Spinal cord (tissue), 10 donors: Measurements from ENCODE around the gene SKP2. TPM values are rescaled to one million over a fixed set of nuclear protein-coding genes. Genes with fewer than 3 reads are reported as not detected.
A peak's percentile ranks its signal among the peaks of the same experiment; 100 is the strongest.

Experiments used
- DNase-seq, 6 donors: peaks; one replicate each; pipeline versions ENCODE4 v3.0.0 to v3.0.0-alpha.2; 2013 to 2015; ENCODE audit warnings: low spot score in 6 of 6, low read depth in 4 of 6
- H3K27ac ChIP-seq: one replicate; pipeline ENCODE4 v1.5.1; 2013; ENCODE audit warnings: low read depth, low read length, control low read depth
- H3K27me3 ChIP-seq: one replicate; pipeline ENCODE4 v1.6.1; 2013; ENCODE audit warnings: low read length; ENCODE audit not compliant: control insufficient read depth, insufficient read depth
- H3K36me3 ChIP-seq: one replicate; pipeline ENCODE4 v1.6.1; 2013; ENCODE audit warnings: low read length; ENCODE audit not compliant: control insufficient read depth, insufficient read depth
- H3K4me1 ChIP-seq: one replicate; pipeline ENCODE4 v1.6.1; 2013; ENCODE audit warnings: low read length; ENCODE audit not compliant: control insufficient read depth, insufficient read depth
- H3K4me3 ChIP-seq: one replicate; pipeline ENCODE4 v1.5.1; 2013; ENCODE audit warnings: low read depth, low read length, control low read depth
- H3K9me3 ChIP-seq: one replicate; pipeline ENCODE4 v1.6.1; 2013; ENCODE audit warnings: low read length; ENCODE audit not compliant: control insufficient read depth, insufficient read depth
- WGBS: methylation state at CpG from one replicate; pipeline ENCODE4 v1.1.5; 2013; ENCODE audit warnings: missing lambda C conversion rate; ENCODE audit not compliant: insufficient coverage; 5-methylcytosine and 5-hydroxymethylcytosine counted together
- polyA plus RNA-seq, 2 donors: library from polyadenylated mRNA; unstranded; fragments of 120-200 nt; gene quantifications; one replicate each; pipeline ENCODE4 v1.2.1, GENCODE V29; 2013; ENCODE audit not compliant: insufficient read length in 2 of 2
- total RNA-seq, 2 donors: library from RNA; depleted of rRNA in 1 of 2; stranded (reverse); fragments of 120-200 nt in 1 of 2; fragments of >200 nt in 1 of 2; gene quantifications; one replicate each; pipeline versions ENCODE4 v1.2.3 to v1.2.4, GENCODE V29; 2013 to 2014
- donor health status: healthy.

The SKP2 gene
- total and polyA plus RNA-seq, 4 donors: 19.7 to 36.0 (median 24.4) TPM

DNA sequence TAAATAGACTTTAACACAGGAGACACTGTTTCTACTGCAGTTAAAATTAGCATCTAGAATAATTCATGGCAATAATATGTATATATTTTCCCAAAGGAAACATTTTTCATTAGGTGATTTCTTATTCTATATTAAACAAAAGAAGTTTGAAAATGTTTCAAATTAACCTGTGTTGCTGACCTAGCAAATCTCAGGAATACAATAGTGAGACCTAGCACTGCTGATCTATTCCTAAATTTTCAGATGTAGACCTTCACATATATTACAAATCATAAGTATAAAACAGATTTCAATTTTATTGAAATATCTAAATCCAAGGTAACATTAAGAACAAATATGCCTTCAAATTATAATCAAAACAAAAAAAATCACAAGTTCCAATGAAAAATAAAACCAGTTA, 15.3 kb upstream of the SKP2 start:
- Histone ChIP-seq H3K36me3 (peaks cover 18% of the 10 kb centered on the region), H3K27ac (no peak overlapping the region), H3K27me3 (no peaks in the 10 kb centered on the region), H3K4me1 (no peaks in the 10 kb centered on the region), H3K9me3 (peaks cover 5% of the 10 kb centered on the region), H3K4me3 (no peak overlapping the region)
- no peak for DNase-seq

DNA sequence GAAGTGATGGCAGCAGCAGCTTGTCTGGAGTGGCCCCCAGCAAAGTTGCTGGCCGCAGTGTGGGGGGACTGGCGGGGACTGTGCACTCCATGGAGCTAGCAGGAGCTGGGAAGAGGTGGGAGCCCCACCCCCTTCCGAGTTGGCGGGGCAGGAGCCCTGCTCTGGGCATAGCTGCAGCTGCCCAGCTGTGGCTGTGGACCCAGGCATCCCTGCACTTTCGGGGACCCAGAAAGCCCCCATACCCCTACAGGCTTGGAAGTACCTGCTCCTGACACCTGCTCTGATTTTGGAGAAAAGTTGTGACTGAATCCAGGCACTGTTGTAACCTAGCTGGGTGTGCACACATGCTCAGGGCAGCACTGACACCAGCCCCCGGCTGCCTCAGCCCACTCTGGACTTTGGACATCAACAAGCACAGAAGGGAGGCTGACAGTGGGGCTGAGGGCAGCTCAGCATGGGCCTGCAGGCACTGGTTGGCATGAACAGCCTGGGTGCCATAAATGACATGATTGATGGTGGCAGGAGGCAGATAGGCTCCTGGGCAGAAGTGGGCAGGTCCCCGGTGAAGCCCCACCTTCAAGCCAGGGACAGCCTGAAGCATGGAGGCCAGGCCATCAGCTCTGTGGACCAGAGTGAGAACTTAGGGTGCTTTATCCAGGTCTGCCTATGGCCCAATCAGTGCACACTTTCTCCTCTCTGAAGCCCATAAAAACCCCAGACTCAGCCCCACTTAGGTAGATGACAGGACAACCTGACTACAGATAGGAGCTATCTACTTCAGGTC, 12.8 kb upstream of the SKP2 start:
- DNase-seq: no peak
- WGBS: 95% methylated on average over 7 of the region's 7 CpGs
- no peak overlapping the region for H3K4me3 ChIP-seq
- H3K36me3 ChIP-seq: peaks cover 18% of the 10 kb centered on the region
- H3K9me3 ChIP-seq: peaks cover 5% of the 10 kb centered on the region
- no peaks in the 10 kb centered on the region for H3K27me3 ChIP-seq
- H3K4me1 ChIP-seq: no peaks in the 10 kb centered on the region
- no peak overlapping the region for H3K27ac ChIP-seq

DNA sequence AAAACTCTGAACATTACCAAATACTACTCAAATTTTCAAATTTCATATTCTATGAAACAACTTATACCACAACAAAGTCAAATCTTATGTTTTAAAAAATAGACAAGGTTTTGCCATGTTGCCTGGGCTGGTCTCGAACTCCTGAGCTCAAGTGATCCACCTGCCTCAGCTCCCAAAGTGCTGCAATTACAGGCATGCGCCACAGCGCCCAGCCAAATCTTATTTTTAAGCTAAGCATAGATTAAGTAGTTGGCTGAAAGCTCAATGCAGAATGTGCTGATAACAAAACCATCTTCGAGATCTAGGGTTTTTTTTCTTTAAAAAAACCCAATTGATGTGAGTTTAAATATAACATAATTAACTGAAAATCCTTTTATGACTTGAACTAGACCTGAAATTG, 6.6 kb upstream of the SKP2 start:
- DNase-seq: no peak
- no peak overlapping the region for H3K4me3 ChIP-seq
- no peaks in the 10 kb centered on the region for H3K9me3 ChIP-seq
- no peak overlapping the region for H3K27ac ChIP-seq
- H3K36me3 ChIP-seq: no peaks in the 10 kb centered on the region
- WGBS: 100% methylated on average over 3 of the region's 4 CpGs
- H3K27me3 ChIP-seq: no peaks in the 10 kb centered on the region
- H3K4me1 ChIP-seq: no peaks in the 10 kb centered on the region

DNA sequence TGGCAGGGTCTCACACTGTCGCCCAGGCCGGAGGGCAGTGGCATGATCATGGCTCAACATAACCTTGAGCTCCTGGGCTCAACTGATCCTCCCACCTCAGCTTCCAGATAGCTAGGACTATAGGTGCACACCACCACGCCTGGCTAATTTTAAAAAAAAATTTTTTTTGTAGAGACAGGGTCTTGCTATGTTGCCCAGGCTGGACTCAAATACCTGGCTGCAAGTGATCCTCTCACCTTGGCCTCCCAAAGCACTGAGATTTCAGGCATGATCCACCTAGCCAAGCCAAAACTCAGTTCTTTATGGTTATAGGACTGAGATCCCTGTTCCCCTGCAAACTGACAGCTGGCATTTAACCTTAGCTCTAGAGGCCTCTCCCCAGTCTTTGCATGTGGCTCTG, 5.5 kb upstream of the SKP2 start:
- Histone ChIP-seq H3K36me3 (no peaks in the 10 kb centered on the region), H3K9me3 (no peaks in the 10 kb centered on the region), H3K27me3 (no peaks in the 10 kb centered on the region), H3K4me1 (no peaks in the 10 kb centered on the region), H3K4me3 (no peak overlapping the region), H3K27ac (no peak overlapping the region)
- DNase-seq: no peak
- 100% methylated on average over 2 of the region's 3 CpGs for WGBS

DNA sequence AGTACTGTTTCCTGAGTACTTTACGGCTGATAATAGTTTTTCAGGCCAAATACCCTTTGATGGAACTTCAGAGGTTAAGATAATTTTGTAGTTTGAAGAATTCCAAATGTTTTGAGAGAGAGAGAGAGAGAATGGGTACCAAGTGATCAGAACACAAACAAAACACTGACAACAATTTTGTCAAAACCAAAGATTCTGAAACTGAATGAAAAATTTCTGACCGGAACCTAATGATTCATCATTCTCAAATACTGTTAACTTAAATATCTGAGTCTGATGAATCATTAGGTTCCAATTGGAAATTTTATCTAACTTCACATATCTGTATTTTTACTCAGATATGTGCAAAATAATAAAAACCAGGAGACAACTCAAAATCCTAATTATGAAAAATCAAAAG, 4.2 kb upstream of the SKP2 start:
- no CpG with 5 or more reads among the region's 2 CpGs for WGBS
- Histone ChIP-seq H3K27me3 (no peaks in the 10 kb centered on the region), H3K4me3 (no peak overlapping the region), H3K27ac (no peak overlapping the region), H3K9me3 (no peaks in the 10 kb centered on the region), H3K4me1 (peaks cover 2% of the 10 kb centered on the region), H3K36me3 (no peaks in the 10 kb centered on the region)
- DNase-seq: no peak

DNA sequence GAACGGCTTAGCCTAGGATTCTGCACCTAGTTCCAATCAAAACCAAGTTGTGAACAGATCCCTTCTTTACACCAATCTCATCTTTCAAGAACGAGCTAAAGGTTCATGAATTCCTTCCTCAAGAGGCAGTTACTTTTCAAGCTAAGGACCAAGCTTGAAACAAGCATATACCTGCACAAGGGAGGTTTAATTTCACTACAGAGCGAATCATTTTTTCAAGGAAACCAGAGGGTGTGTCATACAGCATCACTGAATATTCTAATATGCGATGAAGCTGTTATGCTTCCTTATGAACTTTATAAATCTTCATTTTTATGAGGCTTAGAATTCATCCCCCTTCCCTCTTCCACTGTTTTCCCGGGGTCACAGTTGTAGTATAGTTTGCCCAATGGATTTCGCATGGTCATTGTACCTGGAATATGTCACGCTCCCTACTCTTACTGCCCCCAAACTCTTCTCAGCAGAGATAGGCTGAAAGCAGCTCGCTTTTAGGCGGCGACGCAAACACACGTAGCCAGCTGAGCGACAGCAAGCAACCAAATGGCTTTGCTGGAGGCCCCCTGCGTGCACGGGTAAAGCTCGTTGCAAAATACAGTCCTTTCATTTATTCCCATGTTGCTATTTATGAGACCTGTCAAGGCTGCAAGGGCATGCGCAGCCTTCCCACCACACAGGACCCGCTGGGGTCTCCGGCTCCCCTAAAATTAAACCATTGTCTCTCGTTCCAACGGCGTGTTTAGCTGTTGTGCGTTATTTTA, 1.1 kb upstream of the SKP2 start:
- peak overlapping the region; percentile 76 for H3K27ac ChIP-seq
- peak in 4 of 6 donors; percentile 19 to 85 (median 48) for DNase-seq
- H3K27me3 ChIP-seq: no peaks in the 10 kb centered on the region
- H3K4me1 ChIP-seq: peaks cover 10% of the 10 kb centered on the region
- no peaks in the 10 kb centered on the region for H3K9me3 ChIP-seq
- peak overlapping the region; percentile 72 for H3K4me3 ChIP-seq
- H3K36me3 ChIP-seq: peaks cover 10% of the 10 kb centered on the region
- 6% methylated on average over 14 of the region's 23 CpGs for WGBS

DNA sequence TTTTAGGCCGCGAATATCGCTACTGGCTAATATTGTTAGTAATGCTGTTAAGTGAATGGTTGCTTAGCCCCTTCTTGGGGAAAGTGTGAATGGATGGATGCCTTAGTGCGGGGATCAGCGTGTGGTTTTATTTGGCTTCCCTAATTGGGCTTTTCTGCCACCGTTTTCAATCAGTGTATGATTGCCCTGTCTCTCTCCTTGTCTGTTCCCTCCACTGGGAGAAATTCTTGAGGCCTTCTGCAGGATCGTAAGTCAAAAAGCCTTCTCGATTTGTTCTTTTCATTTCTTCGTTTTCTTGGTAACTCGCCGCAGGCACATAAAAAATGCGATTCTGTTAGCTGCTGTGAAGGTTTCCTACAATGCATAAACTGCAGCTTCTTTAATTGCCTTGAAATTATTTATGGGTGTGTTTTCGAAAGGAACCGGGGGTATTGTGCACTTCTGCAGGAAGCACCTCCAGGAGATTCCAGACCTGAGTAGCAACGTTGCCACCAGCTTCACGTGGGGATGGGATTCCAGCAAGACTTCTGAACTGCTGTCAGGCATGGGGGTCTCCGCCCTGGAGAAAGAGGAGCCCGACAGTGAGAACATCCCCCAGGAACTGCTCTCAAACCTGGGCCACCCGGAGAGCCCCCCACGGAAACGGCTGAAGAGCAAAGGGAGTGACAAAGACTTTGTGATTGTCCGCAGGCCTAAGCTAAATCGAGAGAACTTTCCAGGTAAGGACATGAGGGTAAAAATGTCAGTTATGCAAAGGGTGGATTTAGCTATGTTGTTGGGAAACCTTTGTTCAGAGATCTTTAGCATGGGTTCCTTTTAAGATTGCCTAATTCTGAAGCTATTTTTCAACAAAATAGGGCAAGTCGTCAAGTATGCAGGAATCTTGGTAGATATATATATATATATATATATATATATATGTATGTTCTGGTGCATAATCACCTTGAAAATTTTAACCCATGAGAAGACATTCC, 700 bp downstream of the SKP2 start:
- WGBS: under 1% methylated on average over 21 of the region's 24 CpGs
- Histone ChIP-seq H3K27me3 (no peaks in the 10 kb centered on the region), H3K27ac (peak overlapping the region; percentile 76), H3K9me3 (no peaks in the 10 kb centered on the region), H3K4me1 (peaks cover 10% of the 10 kb centered on the region), H3K36me3 (peaks cover 15% of the 10 kb centered on the region), H3K4me3 (peak overlapping the region; percentile 72)
- DNase-seq: no peak

DNA sequence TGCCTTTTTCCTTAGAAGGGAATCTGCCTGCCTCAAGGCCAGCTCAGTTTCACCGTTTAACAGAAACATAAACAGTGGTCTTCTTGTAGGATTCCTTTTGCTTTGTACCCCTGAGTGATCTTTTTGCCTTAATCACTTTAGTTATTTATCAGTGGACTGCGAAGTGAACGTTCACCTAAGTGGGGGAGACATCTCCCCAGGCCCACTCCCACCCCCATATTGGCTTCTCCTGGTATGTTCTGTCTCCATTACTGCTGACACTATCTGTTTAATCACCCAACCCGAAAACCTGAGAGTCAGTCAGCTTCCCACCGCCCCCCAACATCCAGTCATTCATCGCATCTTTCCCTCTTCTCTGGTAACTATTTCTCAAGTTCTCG, 1.4 kb downstream of the SKP2 start:
- no peak overlapping the region for H3K4me3 ChIP-seq
- peaks cover 10% of the 10 kb centered on the region for H3K4me1 ChIP-seq
- no peak overlapping the region for H3K27ac ChIP-seq
- no peaks in the 10 kb centered on the region for H3K9me3 ChIP-seq
- no peak for DNase-seq
- H3K36me3 ChIP-seq: peaks cover 15% of the 10 kb centered on the region
- WGBS: 76% methylated on average over 6 of the region's 7 CpGs
- no peaks in the 10 kb centered on the region for H3K27me3 ChIP-seq

DNA sequence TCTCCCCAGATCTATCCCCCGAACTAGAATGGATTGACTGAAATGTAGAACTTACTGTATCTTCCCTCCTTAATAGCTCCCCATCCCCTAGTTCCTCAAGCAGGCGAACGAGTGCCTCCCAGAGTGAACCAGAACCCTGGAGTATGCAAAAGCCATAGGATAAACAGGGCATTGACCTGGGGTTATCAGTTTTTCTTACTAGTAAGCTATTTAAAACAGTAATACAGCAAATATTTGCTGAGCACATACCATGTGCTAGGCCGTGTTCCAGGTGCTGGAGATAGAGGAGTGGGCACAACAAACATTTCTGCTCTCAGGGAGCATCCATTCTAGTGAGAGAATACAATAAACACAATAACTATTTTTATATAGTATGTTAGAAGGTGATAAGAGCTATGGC, 1.8 kb downstream of the SKP2 start:
- no peaks in the 10 kb centered on the region for H3K27me3 ChIP-seq
- WGBS: no CpG with 5 or more reads among the region's 4 CpGs
- no peak overlapping the region for H3K4me3 ChIP-seq
- DNase-seq: no peak
- no peak overlapping the region for H3K27ac ChIP-seq
- peaks cover 10% of the 10 kb centered on the region for H3K4me1 ChIP-seq
- peaks cover 15% of the 10 kb centered on the region for H3K36me3 ChIP-seq
- H3K9me3 ChIP-seq: no peaks in the 10 kb centered on the region
